Measurements from ENCODE around the gene MTG1.

MTG1 gene

DNA sequence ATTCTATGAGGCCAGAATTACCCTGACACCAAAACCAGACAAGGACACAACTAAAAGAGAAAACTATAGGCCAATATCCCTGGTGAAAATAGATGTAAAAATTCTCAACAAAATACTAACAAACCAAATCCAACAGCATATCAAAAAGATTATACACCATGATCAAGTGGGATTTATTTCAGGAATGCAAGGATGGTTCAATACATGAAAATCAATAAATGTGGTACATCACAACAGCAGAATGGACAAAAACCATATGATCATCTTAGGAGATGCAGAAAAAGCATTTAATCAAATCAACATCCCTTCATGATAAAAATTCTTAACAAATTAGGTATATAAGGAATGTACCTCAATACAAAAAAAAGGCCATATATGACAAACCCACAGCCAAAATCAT, 54.2 kb downstream of the MTG1 start:
- TF ChIP-seq GATA1 (IDR thresholded peaks at IDR 0.05; ENCODE audit: low read depth, low read length) = no peak
- TF ChIP-seq POLR2A (IDR thresholded peaks at IDR 0.05; ENCODE audit: low read length) = no peak
- DNase-seq = no peak

DNA sequence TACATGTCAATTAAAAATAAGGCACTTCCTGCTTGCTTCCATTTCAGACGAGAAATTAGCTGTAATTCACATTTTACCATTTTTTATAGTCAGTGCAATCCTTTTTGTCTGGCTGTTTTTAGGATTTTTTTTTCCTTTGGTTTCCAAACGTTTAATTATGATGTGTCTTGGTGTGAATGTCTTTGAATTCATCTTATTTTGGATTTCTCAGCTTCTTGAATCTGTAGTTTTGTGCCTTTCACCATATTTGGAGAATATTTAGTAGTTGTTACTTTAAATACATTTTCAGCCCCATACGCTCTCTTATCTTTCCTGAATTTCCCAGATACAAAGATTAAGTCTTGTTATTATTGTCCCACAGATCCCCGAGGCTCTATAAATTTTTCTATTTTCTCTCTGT, 57.4 kb downstream of the MTG1 start:
- TF ChIP-seq POLR2A (IDR thresholded peaks at IDR 0.05; ENCODE audit: low read length) (no peak), GATA1 (IDR thresholded peaks at IDR 0.05; ENCODE audit: low read depth, low read length) (no peak)
- no peak for DNase-seq

DNA sequence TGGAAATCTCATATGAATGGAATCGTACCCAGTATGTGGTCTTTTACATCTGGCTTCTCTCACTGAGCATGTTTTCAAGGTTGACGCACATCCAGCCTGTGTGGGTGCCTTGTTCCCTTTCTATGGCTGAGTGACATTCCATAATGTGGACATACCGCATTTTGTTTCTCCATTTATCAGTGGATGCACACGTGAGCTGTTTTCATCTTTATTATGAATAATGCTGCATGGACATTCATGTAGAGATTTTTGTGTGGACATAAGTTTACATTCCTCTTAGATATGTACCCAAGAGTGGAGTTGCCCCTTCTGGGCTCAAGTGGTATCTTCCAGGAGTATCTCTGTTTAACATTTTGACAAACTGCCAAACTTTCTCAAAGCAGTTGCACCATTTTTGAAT, 58.5 kb downstream of the MTG1 start:
- no peak for DNase-seq
- TF ChIP-seq POLR2A (IDR thresholded peaks at IDR 0.05; ENCODE audit: low read length) (no peak), GATA1 (IDR thresholded peaks at IDR 0.05; ENCODE audit: low read depth, low read length) (no peak)

DNA sequence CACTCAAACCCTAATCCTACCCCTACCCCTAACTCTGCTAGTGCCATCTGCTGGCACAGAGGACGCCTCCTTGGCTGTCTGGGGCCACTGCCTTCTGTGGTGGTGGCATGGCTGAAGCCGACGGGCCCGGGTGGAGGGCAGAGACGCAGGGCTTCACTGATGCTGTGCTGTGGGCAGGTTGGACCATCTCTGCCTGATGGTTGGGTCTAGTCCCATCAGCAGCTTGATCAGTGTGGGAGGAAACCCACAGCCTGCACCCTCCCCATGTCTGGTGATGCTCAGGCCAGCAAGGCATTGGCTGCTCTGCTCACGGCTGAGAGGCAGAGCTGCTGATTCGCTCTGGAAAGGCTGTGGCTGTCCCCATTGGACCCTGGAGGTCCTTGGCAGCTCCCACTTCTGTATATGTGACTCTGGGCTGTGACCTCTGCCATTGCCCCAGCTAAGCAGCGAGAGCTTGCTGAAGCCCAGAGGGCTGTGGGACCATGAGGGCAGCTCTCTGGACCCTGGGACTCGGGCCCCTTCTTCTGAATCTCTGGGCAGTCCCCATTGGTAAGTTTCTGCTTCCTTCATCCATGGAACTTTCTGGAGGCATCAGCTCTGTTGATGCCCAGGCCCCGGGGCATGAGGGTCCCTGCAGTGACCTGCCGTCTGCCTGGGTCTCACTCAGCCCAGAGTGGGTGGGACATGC, 59.7 kb downstream of the MTG1 start, which contains the start of gene SCART1:
SCART1 (plus strand) TSS at position 430 of the 688 bp plus-strand sequence; CDS start at position 483, 53 bp downstream.
- TF ChIP-seq GATA1 (IDR thresholded peaks at IDR 0.05; ENCODE audit: low read depth, low read length) = no peak
- no peak for DNase-seq

DNA sequence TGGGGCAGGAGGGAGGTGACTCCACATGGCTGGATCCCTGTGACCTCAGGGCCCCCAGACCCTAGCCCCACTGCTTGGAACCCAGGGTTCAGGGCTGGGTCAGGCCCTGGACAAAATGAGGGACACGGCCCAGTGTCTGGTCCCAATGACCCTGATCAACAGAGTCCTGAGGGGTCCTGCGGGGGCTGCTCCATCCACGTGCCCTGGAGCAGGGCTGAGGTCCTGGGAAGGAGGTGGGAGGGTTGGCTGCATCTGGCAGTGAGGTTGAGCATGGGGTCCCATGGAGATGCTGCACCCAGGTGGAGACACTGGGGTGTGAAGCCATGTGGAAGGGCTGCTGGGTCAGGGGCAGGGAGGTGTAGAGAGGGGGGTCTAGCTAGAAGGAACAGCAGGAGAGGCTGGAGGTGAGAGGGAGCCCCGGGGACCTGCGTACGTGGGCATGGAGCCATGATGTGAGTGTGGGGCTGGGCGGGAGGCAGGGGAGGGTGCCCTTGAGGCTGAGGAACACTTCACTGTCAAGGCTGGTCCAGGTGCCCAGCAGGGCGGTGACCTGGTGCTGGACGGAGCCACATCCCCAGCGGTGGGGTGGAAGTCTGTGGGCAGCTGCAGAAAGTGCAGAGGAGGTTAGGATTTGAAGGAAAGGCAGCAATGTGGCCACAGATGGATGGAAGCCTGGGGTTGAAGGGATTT, 60.4 kb downstream of the MTG1 start:
- TF ChIP-seq POLR2A (IDR thresholded peaks at IDR 0.05; ENCODE audit: low read length) (no peak), GATA1 (IDR thresholded peaks at IDR 0.05; ENCODE audit: low read depth, low read length) (no peak)

DNA sequence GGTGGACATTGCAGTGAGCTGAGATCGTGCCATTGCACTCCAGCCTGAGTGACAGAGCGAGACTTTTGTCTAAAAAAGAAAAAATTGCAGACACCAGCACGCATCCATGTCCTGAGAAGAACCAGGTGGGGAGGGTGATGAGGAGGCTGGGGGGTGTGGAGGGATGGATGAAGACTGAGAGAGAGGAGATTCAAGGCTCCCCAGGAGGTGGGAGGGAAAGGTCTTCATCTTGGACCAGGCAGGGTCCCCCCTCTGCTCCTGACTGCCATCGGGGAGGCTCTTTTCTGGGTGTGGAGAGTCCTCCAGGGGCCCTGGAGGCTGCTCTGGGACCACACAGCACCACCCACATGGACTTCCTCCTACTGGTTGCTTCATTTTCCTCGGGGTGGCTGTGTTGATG, 61.2 kb downstream of the MTG1 start:
- DNase-seq = no peak
- TF ChIP-seq POLR2A (IDR thresholded peaks at IDR 0.05; ENCODE audit: low read length) = no peak
- no peak for TF ChIP-seq GATA1 (IDR thresholded peaks at IDR 0.05; ENCODE audit: low read depth, low read length)

More for the DNA sequence above, 60.4 kb downstream of the MTG1 start:
- DNase-seq = no peak

DNA sequence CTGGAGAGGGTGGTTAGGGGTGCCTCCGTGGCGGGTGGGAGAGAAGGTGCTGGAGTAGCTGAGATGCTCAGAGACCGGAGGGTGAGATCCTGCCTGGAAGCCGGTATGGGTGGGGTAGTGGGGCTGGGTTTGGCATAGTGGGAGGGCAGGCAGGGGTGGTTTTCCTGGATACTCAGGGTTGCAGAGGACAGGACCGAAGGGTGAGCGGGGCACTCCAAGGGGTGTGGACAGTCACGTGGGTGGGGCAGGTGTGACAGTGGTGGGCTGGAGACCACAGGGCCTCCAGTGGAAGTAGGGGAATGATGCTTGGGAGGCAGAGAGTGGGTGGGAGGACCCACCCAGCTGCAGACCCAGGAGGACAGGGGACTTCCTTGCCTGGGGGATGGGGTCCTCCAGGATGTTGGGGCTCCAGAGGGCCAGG, 61.7 kb downstream of the MTG1 start:
- no peak for TF ChIP-seq POLR2A (IDR thresholded peaks at IDR 0.05; ENCODE audit: low read length)
- no peak for DNase-seq

DNA sequence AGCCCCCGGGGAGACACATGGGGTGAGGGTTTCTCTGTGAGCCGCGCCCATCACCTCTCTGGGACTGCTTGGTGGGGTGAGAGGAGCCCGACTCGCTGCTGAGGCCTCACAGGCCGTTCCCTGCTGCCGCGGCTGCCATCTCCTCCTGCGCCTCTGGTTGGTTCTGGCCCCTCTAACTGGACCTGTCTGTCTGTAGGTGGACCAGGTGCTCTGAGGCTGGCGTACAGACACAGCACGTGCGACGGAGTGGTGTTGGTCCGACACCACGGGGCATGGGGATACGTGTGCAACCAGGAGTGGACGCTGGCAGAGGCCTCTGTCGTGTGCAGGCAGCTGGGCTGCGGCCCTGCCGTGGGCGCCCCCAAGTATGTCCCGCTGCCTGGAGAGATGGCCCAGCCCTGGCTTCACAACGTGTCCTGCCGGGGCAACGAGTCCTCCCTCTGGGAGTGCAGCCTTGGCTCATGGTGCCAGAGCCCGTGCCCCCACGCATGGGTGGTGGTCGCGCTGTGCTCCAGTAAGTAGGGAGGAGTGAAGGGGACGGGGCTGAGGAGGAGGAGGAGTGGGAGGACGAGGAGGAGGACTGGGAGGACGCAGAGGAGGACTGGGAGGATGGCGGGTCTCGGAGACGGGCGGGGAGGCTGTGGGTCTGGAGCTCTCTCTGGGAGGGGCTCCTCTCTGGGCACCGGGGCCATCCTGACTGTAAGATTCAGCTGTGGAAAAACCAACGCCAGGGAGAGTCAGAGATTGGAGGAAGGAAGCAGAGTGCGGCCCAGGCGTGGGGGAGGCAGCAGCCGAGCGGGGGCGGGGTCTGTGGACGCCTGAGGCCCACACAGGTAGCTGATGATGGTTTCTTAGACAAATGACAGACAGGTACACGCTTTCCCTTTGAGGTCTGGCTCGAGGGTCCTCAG, 62.3 kb downstream of the MTG1 start:
- TF ChIP-seq GATA1 (IDR thresholded peaks at IDR 0.05; ENCODE audit: low read depth, low read length) (no peak), POLR2A (IDR thresholded peaks at IDR 0.05; ENCODE audit: low read length) (no peak)
- DNase-seq = no peak

DNA sequence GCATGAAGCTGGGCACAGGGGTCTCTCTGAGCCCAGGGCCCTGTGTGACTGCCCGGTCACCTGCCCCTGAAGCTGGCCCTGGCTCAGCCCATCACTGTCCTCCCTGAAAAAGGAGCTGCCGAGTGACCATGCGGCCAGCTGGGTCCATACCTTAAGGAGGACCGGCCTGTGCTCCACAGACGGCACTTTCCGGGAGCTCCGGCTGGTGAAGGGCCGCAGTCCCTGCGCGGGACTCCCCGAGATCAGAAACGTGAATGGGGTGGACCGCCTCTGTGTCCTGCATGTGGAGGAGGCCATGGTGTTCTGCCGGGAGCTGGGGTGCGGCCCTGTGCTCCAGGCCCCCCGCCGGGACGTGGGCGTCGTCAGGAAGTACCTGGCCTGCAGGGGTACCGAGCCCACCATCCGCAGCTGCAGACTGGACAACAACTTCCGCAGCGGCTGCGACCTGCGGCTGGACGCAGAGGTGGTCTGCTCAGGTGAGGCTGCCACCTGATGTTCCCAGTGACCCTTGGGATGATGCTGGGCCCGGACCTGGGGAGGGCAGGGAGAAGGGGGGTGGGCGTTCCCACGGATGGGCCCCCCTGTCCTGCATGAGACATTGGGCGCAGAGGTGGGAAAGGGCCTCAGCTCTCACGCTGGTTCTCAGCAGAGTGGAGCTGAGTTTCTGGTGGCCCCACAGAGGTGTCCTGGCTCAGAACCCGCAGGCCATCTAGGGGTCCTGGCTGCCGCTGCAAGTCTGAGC, 63.3 kb downstream of the MTG1 start:
- no peak for DNase-seq
- TF ChIP-seq GATA1 (IDR thresholded peaks at IDR 0.05; ENCODE audit: low read depth, low read length) (no peak), POLR2A (IDR thresholded peaks at IDR 0.05; ENCODE audit: low read length) (no peak)

DNA sequence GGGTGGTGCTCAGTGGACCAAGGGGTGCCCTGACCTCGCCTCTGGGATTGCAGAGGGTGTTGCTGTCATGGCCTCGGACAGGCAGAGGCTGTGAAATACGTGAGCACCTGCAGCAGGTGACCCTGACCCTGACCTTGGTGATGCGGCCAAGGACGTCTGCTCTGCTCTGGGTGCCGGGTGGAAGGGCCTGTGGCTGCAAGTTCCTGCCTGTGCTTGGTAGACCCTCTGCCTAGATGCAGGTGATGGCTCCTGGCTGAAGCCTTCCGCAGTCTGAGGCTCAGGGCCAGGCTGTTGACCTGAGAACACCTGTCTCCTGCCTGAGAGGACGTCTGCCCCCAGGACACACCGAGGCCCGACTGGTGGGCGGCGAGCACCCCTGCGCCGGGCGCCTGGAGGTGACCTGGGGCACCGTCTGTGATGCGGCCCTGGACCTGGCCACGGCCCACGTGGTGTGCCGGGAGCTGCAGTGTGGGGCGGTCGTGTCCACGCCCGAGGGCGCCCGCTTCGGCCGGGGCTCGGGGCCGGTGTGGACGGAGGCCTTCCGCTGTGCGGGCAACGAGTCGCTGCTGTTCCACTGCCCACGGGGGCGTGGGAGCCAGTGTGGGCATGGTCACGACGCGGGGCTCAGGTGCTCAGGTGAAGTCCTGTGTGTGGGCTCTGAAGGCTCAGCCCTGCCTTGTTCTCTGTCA, 64.2 kb downstream of the MTG1 start:
- DNase-seq = no peak
- TF ChIP-seq GATA1 (IDR thresholded peaks at IDR 0.05; ENCODE audit: low read depth, low read length) (no peak), POLR2A (IDR thresholded peaks at IDR 0.05; ENCODE audit: low read length) (no peak)

DNA sequence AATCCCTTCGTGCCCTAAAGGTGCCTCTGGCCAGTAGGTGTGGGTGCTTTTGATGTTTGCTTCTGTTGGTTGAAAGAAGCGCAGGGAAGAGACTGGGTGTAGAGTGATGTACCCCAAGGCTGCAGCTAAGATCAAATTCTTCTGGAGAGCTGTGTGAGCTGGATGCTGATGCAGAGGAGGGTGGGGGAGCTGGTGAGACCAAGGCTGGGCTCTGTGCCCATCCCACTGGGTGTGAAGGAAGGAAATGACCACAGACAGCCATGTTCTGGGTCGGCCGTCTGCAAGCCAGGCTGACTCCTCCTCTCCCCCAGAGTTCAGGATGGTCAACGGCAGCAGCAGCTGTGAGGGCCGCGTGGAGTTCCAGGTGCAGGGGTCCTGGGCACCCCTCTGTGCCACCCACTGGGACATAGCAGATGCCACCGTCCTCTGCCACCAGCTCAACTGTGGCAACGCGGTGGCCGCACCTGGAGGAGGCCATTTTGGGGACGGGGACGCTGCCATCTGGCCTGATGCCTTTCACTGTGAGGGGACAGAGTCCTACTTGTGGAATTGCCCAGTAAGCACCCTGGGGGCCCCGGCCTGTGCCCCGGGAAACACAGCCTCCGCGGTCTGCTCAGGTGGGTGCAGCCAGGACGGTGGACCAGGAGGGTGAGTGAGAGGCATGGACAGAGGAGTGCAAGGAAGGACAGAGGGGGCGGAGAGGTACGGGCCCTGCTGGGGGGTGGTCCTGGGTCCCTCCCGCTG, 64.9 kb downstream of the MTG1 start:
- TF ChIP-seq POLR2A (IDR thresholded peaks at IDR 0.05; ENCODE audit: low read length) (no peak), GATA1 (IDR thresholded peaks at IDR 0.05; ENCODE audit: low read depth, low read length) (no peak)
- DNase-seq = no peak

DNA sequence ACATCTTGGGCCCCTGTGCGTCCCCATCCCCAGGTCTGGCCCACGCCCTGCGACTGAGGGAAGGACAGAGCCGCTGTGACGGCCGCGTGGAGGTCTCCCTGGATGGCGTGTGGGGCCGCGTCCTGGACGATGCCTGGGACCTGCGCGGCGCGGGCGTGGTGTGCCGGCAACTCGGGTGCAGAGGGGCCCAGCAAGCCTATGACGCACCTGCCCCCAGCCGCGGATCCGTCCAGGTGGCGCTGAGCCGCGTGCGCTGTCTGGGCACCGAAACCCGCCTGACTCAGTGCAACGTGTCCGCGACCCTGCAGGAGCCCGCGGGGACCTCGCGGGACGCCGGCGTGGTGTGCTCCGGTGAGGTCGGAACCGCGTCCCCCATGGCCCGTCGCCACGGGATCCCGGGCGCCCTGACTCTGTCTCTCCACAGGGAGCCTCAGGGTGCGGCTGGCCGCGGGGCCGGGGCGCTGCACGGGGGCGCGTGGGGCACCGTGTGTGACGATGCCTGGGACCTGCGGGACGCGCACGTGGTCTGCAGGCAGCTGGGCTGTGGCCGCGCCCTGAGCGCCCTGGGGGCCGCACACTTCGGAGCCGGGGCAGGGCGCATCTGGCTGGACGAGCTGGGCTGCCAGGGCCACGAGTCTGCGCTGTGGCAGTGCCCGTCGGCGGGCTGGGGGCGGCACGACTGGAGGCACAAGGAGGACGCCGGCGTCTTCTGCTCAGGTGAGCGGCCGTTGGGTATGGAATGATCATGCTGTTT, 65.7 kb downstream of the MTG1 start:
- TF ChIP-seq POLR2A (IDR thresholded peaks at IDR 0.05; ENCODE audit: low read length) (no peak), GATA1 (IDR thresholded peaks at IDR 0.05; ENCODE audit: low read depth, low read length) (no peak)
- no peak for DNase-seq

Measured in erythroblast (primary cell).